HCT116 (cell line): Measurements from ENCODE around the gene PSORS1C1. TPM values are rescaled to one million over a fixed set of nuclear protein-coding genes. Genes with fewer than 3 reads are reported as not detected.

Source experiments
- ATAC-seq: fragments of 200-7000 bp; cut with Tn5 transposase; 2 replicates; pipeline ENCODE4 v1.9.1; 2020; ENCODE audit warnings: mild to moderate bottlenecking, moderate library complexity
- BruUV-seq: library from RNA; stranded (reverse); fragments of 400-500 nt; replicated peaks from 2 replicates; lab custom pipeline; 2021; lab: Mats Ljungman, UMichigan
- CTCF ChIA-PET: fragments of 300-600 bp; sonication (Branson Sonifier 250); formaldehyde crosslinking; loops from one replicate; lab custom pipeline; 2021; ENCODE audit warnings: antibody characterized with exemption; lab: Charles Lee
- POLR2A ChIA-PET: fragments of 300-600, 350-600 bp; sonication (Branson Sonifier 250); formaldehyde crosslinking; loops from one replicate; lab custom pipeline; 2021; ENCODE audit warnings: antibody characterized with exemption; lab: Charles Lee
- RAD21 ChIA-PET, 2 experiments: fragments of 300-600 bp; sonication (Branson Sonifier 250); formaldehyde crosslinking; loops; one replicate each; lab custom pipeline; 2023; ENCODE audit warnings: low total read pairs in 2 of 2; ENCODE audit not compliant: uncharacterized antibody in 2 of 2, unreplicated experiment in 2 of 2, low non-redundant PET in 1 of 2; lab: Charles Lee
- DNase-seq: peaks from one replicate; pipeline ENCODE4 v3.0.0-alpha.2; 2010; ENCODE audit warnings: low read depth, low spot score
- H2AFZ ChIP-seq: fragments of 200-600 bp; shearing (Covaris generic), sonication (generic); 2 replicates; pipeline ENCODE4 v1.6.1; 2017; ENCODE audit warnings: low read depth, mixed run types, mixed read lengths, antibody characterized with exemption, low read length; ENCODE audit not compliant: poor library complexity, severe bottlenecking
- H3K27ac ChIP-seq: 2 replicates; pipeline ENCODE4 v1.5.1; 2012; ENCODE audit warnings: low read depth, low read length
- H3K27me3 ChIP-seq: fragments of 200-600 bp; sonication (generic); 2 replicates; pipeline ENCODE4 v1.6.1; 2016; ENCODE audit warnings: mixed run types, low read length, mixed read lengths; ENCODE audit not compliant: insufficient read depth
- H3K36me3 ChIP-seq, 2 experiments: fragments of 200-500 bp in 1 of 2; fragments of 200-600 bp in 1 of 2; sonication (Bioruptor generic) in 1 of 2; sonication (generic) in 1 of 2; 2 replicates each; pipeline versions ENCODE4 v1.5.1 to v1.6.1; 2014 to 2016; ENCODE audit warnings: low read length in 2 of 2, inconsistent platforms in 1 of 2, mixed read lengths in 1 of 2, mixed run types in 1 of 2; ENCODE audit not compliant: insufficient read depth in 2 of 2, control insufficient read depth in 1 of 2
- H3K4me1 ChIP-seq, 2 experiments: fragments of 200-600 bp in 1 of 2; sonication (generic) in 1 of 2; 2 replicates each; pipeline versions ENCODE4 v1.5.1 to v1.6.1; 2012 to 2017; ENCODE audit warnings: low read length in 2 of 2, inconsistent platforms in 1 of 2, mild to moderate bottlenecking in 1 of 2, mixed read lengths in 1 of 2, mixed run types in 1 of 2, moderate library complexity in 1 of 2; ENCODE audit not compliant: insufficient read depth in 2 of 2, control insufficient read depth in 1 of 2
- H3K4me2 ChIP-seq: fragments of 200-600 bp; sonication (generic); 2 replicates; pipeline ENCODE4 v1.6.1; 2017; ENCODE audit warnings: mixed run types, low read length, mixed read lengths
- H3K4me3 ChIP-seq, 2 experiments: fragments of 200-600 bp in 1 of 2; sonication (generic) in 1 of 2; replicated peaks in 1 of 2; 2 replicates each; pipeline ENCODE4 v1.5.1; 2011 to 2016; ENCODE audit warnings: low read length in 2 of 2, control low read depth in 1 of 2, low read depth in 1 of 2, mild to moderate bottlenecking in 1 of 2, mixed read lengths in 1 of 2, mixed run types in 1 of 2
- H3K79me2 ChIP-seq: fragments of 200-600 bp; sonication (generic); 2 replicates; pipeline ENCODE4 v1.6.1; 2017; ENCODE audit warnings: mild to moderate bottlenecking, mixed run types, low read length, moderate library complexity, mixed read lengths; ENCODE audit not compliant: insufficient read depth
- H3K9ac ChIP-seq: fragments of 200-600 bp; sonication (generic); 2 replicates; pipeline ENCODE4 v1.6.1; 2016; ENCODE audit warnings: low read length, mixed read lengths
- H3K9me2 ChIP-seq: fragments of 200-600 bp; sonication (generic), shearing (Covaris generic); 2 replicates; pipeline ENCODE4 v1.6.1; 2017; ENCODE audit warnings: mixed run types, mild to moderate bottlenecking, moderate library complexity; ENCODE audit not compliant: insufficient read depth
- H3K9me3 ChIP-seq, 2 experiments: fragments of 200-500 bp in 1 of 2; fragments of 200-600 bp in 1 of 2; sonication (Bioruptor generic) in 1 of 2; sonication (generic) in 1 of 2; 2 replicates each; pipeline ENCODE4 v1.6.1; 2014 to 2017; ENCODE audit warnings: low read length in 2 of 2, mixed read lengths in 2 of 2, inconsistent platforms in 1 of 2, low read depth in 1 of 2, mild to moderate bottlenecking in 1 of 2, mixed run types in 1 of 2, moderate library complexity in 1 of 2; ENCODE audit not compliant: control insufficient read depth in 1 of 2, insufficient read depth in 1 of 2
- H4K20me1 ChIP-seq: fragments of 200-600 bp; sonication (generic), shearing (Covaris generic); 2 replicates; pipeline ENCODE4 v1.6.1; 2017; ENCODE audit warnings: mixed run types, mild to moderate bottlenecking, moderate library complexity; ENCODE audit not compliant: insufficient read depth
- CBX3 ChIP-seq: IDR thresholded peaks from 2 replicates; pipeline ENCODE4 v1.6.1; 2012; ENCODE audit warnings: low read depth
- CEBPB ChIP-seq: IDR thresholded peaks from 2 replicates; pipeline ENCODE4 v1.6.1; 2012; ENCODE audit warnings: low read depth
- EGR1 ChIP-seq: IDR thresholded peaks from 2 replicates; pipeline ENCODE4 v1.6.1; 2012; ENCODE audit warnings: low read depth
- EZH2 ChIP-seq: fragments of 200-600 bp; sonication (generic); IDR thresholded peaks from 2 replicates; pipeline ENCODE4 v1.6.1; 2017; ENCODE audit warnings: antibody characterized with exemption, mixed run types
- EZH2phosphoT487 ChIP-seq: fragments of 200-600 bp; IDR thresholded peaks from 2 replicates; pipeline ENCODE4 v1.6.1; 2018; ENCODE audit warnings: antibody characterized with exemption, borderline replicate concordance
- FOSL1 ChIP-seq: IDR thresholded peaks from 2 replicates; pipeline ENCODE4 v1.6.1; 2012; ENCODE audit warnings: low read depth
- JUND ChIP-seq: IDR thresholded peaks from 2 replicates; pipeline ENCODE4 v1.6.1; 2012
- MAX ChIP-seq: IDR thresholded peaks from 2 replicates; pipeline ENCODE4 v1.6.1; 2012
- POLR2A ChIP-seq: IDR thresholded peaks from 2 replicates; pipeline ENCODE4 v1.7.0; 2011; ENCODE audit warnings: borderline replicate concordance; ENCODE audit not compliant: insufficient read depth, insufficient read length; ENCODE audit errors: extremely low read depth
- POLR2AphosphoS5 ChIP-seq: IDR thresholded peaks from 2 replicates; pipeline ENCODE4 v1.6.1; 2011; ENCODE audit warnings: mild to moderate bottlenecking, low read depth, low read length, moderate library complexity
- RAD21 ChIP-seq: IDR thresholded peaks from 2 replicates; pipeline ENCODE4 v1.6.1; 2012; ENCODE audit warnings: low read depth, mild to moderate bottlenecking
- REST ChIP-seq: IDR thresholded peaks from 2 replicates; pipeline ENCODE4 v1.6.1; 2012; ENCODE audit warnings: low read depth
- SIN3A ChIP-seq: IDR thresholded peaks from 2 replicates; pipeline ENCODE4 v1.6.1; 2012; ENCODE audit warnings: low read depth
- SP1 ChIP-seq: IDR thresholded peaks from 2 replicates; pipeline ENCODE4 v1.6.1; 2012; ENCODE audit warnings: low read depth
- SRF ChIP-seq: IDR thresholded peaks from 2 replicates; pipeline ENCODE4 v1.6.1; 2012; ENCODE audit warnings: low read depth
- TCF7L2 ChIP-seq: IDR thresholded peaks from 2 replicates; pipeline ENCODE4 v1.7.0; 2011; ENCODE audit warnings: borderline replicate concordance, inconsistent platforms; ENCODE audit not compliant: insufficient read depth, insufficient read length; ENCODE audit errors: extremely low read depth
- YY1 ChIP-seq: IDR thresholded peaks from 2 replicates; pipeline ENCODE4 v1.6.1; 2011; ENCODE audit warnings: low read length, low read depth, moderate library complexity, mild to moderate bottlenecking; ENCODE audit not compliant: insufficient replicate concordance; ENCODE audit errors: extremely low read depth
- ZBTB33 ChIP-seq: IDR thresholded peaks from 2 replicates; pipeline ENCODE4 v1.6.1; 2011; ENCODE audit warnings: mild to moderate bottlenecking, low read length, moderate library complexity; ENCODE audit not compliant: insufficient replicate concordance; ENCODE audit errors: extremely low read depth
- ZFX ChIP-seq: fragments of 450-650 bp; IDR thresholded peaks from 2 replicates; pipeline ENCODE4 v1.6.1; 2017
- ZNF274 ChIP-seq: fragments of 200-500 bp; sonication (Bioruptor generic); IDR thresholded peaks from 2 replicates; pipeline ENCODE4 v1.6.1; 2014; ENCODE audit warnings: mild to moderate bottlenecking, low read depth, low read length, inconsistent platforms
- intact Hi-C: fragments of 100-400 bp; cut with micrococcal nuclease; formaldehyde crosslinking; loops from 2 replicates; pipeline ENCODE4 v1.10.0; 2022
- total RNA-seq: library from RNA; stranded (reverse); gene quantifications from one replicate; pipeline ENCODE4 v1.2.1, GENCODE V29; 2021; ENCODE audit not compliant: unreplicated experiment
- TF ChIP-seq, protein P1 (sequence below): IDR thresholded peaks from 2 replicates; pipeline ENCODE4 v1.6.1; 2012

PSORS1C1 gene
- total RNA-seq, 1 experiment from 2014 or later, result 9.8 TPM

DNA sequence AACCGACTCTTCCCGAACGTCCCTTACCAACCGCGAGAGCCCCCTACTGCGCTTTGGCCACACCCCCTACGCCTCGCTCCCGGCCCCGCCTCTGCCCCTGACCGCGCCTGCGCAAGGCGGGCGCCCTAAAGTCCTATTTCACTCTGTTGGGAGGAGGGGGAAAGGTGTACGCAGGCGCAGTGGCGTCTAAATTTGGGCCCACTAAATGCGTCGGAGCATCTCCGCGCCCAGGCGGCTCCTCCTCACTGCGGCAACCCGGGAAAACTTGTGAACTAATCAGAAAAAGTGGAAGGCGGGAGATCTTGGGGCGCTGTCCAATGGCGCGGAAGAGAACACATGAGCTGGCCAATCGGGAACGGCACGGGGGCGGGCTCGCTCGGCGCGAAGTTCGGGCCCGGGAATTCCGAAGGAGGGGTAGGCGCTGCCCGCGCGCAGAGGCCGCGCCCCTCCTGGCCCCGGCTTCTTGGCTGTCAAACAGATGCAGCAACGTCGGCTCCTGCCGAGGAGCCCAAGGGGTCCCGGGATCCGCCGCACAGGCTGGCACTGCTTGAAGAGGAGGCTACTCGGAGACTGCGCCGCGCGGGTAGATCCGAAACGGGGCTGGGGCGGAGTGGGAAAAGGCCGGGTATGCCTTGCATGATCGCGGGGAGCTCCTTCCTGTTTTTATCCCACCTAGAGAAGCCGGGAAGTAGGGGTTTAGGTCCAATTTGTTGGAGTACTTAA is 43.7 kb downstream of the PSORS1C1 start, which contains the start of gene TCF19:
TCF19 (plus strand) TSS at position 450 of the 723 bp plus-strand sequence. CDS start 881 bp downstream, outside the sequence.
- DNase-seq (peak; percentile 98), ATAC-seq (peak; percentile 95)
- Histone ChIP-seq H3K79me2 (peaks cover 9% of the 10 kb centered on the region), H2AFZ (peak within 1 kb of the TSS; percentile 90), H3K9ac (peak within 1 kb of the TSS; percentile 75), H3K27me3 (no peaks in the 10 kb centered on the region), H4K20me1 (no peaks in the 10 kb centered on the region), H3K9me3 (no peaks in the 10 kb centered on the region), H3K9me2 (no peaks in the 10 kb centered on the region), H3K27ac (peak within 1 kb of the TSS; percentile 49), H3K36me3 (peaks cover 12% of the 10 kb centered on the region in 2 experiments), H3K4me3 (peak within 1 kb of the TSS; percentile 88 to 95), H3K4me2 (peak within 1 kb of the TSS; percentile 95), H3K4me1 (peaks cover 12 to 20% of the 10 kb centered on the region in 2 experiments)
- ChIA-PET CTCF (interaction anchor here (1.3 kb wide), 1 partner anchor 209 kb away, joined by 7 read pairs; no protein-coding TSS in a partner anchor), POLR2A (interaction anchor here (1.3 kb wide), 1 partner anchor 43 kb away, joined by 3 read pairs; no protein-coding TSS in a partner anchor), RAD21 (no interaction called here)
- BruUV-seq, result no TSS peak
- intact Hi-C loops, result no loop called here
- no peak for TF ChIP-seq CBX3
- no peak for TF ChIP-seq YY1
- peak; percentile 74 for TF ChIP-seq POLR2AphosphoS5
- no peak for TF ChIP-seq RAD21
- TF ChIP-seq SIN3A, result peak; percentile 93
- TF ChIP-seq POLR2A, result no peak
- TF ChIP-seq EZH2phosphoT487, result no peak
- TF ChIP-seq, protein P1, sequence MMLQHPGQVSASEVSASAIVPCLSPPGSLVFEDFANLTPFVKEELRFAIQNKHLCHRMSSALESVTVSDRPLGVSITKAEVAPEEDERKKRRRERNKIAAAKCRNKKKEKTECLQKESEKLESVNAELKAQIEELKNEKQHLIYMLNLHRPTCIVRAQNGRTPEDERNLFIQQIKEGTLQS, result no peak
- no peak for TF ChIP-seq ZNF274
- TF ChIP-seq ZBTB33, result no peak
- no peak for TF ChIP-seq EZH2
- peak; percentile 23 for TF ChIP-seq TCF7L2
- TF ChIP-seq ZFX, result peak; percentile 29; the same call in 1 of the 2 replicates
- TF ChIP-seq CEBPB, result no peak
- TF ChIP-seq FOSL1, result no peak
- no peak; the same call in 1 of the 2 replicates for TF ChIP-seq MAX
- no peak for TF ChIP-seq JUND
- TF ChIP-seq REST, result no peak
- TF ChIP-seq SP1, result peak; percentile 97
- TF ChIP-seq SRF, result no peak
- TF ChIP-seq EGR1, result peak; percentile 92
